ENCODE results near the gene HBEGF. TPM values are rescaled to one million over a fixed set of nuclear protein-coding genes. Genes with fewer than 3 reads are reported as not detected.
A peak's percentile ranks its signal among the peaks of the same experiment; 100 is the strongest.

HBEGF gene
- total RNA-seq, 1 donor from 2014 or later, result 3.6 TPM

GRCh38 chr5:140305471-140305870 lies 40.9 kb downstream of the HBEGF start:
- TF ChIP-seq, protein P1, sequence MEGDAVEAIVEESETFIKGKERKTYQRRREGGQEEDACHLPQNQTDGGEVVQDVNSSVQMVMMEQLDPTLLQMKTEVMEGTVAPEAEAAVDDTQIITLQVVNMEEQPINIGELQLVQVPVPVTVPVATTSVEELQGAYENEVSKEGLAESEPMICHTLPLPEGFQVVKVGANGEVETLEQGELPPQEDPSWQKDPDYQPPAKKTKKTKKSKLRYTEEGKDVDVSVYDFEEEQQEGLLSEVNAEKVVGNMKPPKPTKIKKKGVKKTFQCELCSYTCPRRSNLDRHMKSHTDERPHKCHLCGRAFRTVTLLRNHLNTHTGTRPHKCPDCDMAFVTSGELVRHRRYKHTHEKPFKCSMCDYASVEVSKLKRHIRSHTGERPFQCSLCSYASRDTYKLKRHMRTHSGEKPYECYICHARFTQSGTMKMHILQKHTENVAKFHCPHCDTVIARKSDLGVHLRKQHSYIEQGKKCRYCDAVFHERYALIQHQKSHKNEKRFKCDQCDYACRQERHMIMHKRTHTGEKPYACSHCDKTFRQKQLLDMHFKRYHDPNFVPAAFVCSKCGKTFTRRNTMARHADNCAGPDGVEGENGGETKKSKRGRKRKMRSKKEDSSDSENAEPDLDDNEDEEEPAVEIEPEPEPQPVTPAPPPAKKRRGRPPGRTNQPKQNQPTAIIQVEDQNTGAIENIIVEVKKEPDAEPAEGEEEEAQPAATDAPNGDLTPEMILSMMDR (IDR thresholded peaks at IDR 0.05), result no peak
- H3K27me3 Mint-ChIP-seq (ENCODE audit: unreplicated experiment), result no peaks in the 10 kb centered on the region
- H3K4me1 Mint-ChIP-seq (ENCODE audit: unreplicated experiment), result peaks cover 15% of the 10 kb centered on the region
- peaks cover 1% of the 10 kb centered on the region for H3K36me3 Mint-ChIP-seq (ENCODE audit: unreplicated experiment)
- H3K4me3 Mint-ChIP-seq (ENCODE audit: unreplicated experiment), result no peak overlapping the region
- no peak overlapping the region for H3K27ac Mint-ChIP-seq (ENCODE audit: unreplicated experiment)
- DNase-seq (ENCODE audit: extremely low spot score, unreplicated experiment), result no peak
- H3K9me3 Mint-ChIP-seq (ENCODE audit: unreplicated experiment), result no peaks in the 10 kb centered on the region

GRCh38 chr5:140303966-140304365 lies 42.4 kb downstream of the HBEGF start:
- H3K36me3 Mint-ChIP-seq (ENCODE audit: unreplicated experiment), result peaks cover 7% of the 10 kb centered on the region
- H3K4me1 Mint-ChIP-seq (ENCODE audit: unreplicated experiment), result peaks cover 25% of the 10 kb centered on the region
- H3K9me3 Mint-ChIP-seq (ENCODE audit: unreplicated experiment), result no peaks in the 10 kb centered on the region
- no peak overlapping the region for H3K27ac Mint-ChIP-seq (ENCODE audit: unreplicated experiment)
- DNase-seq (ENCODE audit: extremely low spot score, unreplicated experiment), result no peak
- H3K27me3 Mint-ChIP-seq (ENCODE audit: unreplicated experiment), result no peaks in the 10 kb centered on the region
- no peak overlapping the region for H3K4me3 Mint-ChIP-seq (ENCODE audit: unreplicated experiment)
- TF ChIP-seq, protein P1 (IDR thresholded peaks at IDR 0.05), result no peak

DNA sequence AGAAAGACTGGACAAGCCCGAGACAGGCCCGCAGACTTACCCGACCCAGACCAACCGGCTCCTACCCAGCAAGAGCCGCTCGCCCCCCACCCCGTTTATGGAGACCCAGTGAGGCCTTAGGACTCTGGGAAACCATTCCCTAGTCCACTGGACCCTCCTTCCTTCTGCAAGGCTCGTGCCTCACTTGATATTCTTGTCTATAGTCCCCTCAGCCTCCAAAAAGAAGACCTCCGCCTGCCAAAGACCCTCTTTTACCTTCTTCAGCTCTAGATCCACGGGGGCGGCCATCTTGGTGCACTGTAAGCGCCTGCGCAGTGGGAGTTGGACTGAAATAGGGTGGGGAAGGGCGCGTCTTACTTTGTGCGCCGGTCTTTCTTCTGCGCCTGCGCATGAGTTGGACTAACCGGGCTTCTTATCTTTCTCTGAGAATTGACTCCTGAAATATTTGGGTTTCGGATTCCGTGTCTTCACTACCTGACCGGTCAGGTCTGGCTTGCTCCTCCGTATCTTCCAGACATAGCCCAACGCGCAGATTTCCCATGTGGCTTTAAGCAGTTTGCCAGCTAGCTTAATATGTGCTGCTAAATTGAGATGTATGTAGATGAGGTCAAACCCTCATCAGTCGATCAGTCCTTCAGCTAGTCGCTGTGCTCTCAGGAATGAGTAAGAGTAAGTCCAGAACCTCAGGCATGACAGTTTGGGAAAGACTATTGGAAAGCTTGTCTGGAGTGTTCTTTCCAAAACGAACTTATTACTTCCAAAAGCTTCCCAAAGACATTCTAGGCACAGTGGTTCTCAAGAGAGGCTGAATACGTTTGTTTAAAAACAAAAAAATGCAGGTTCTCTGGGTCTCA lies 43.4 kb downstream of the HBEGF start, which contains the start of gene PFDN1:
Gene PFDN1 (minus strand): TSS at position 316 of the 854 bp plus-strand sequence. CDS start 28 bp downstream, at position 288.
- Mint-ChIP-seq H3K27ac (ENCODE audit: unreplicated experiment) (peak within 1 kb of the TSS; percentile 95), H3K4me3 (ENCODE audit: unreplicated experiment) (peak within 1 kb of the TSS; percentile 96), H3K9me3 (ENCODE audit: unreplicated experiment) (no peaks in the 10 kb centered on the region), H3K27me3 (ENCODE audit: unreplicated experiment) (no peaks in the 10 kb centered on the region), H3K4me1 (ENCODE audit: unreplicated experiment) (peaks cover 34% of the 10 kb centered on the region), H3K36me3 (ENCODE audit: unreplicated experiment) (peaks cover 8% of the 10 kb centered on the region)
- TF ChIP-seq, protein P1 (IDR thresholded peaks at IDR 0.05), result no peak
- peak; percentile 97 for DNase-seq (ENCODE audit: extremely low spot score, unreplicated experiment)

- H3K4me3 Mint-ChIP-seq (ENCODE audit: unreplicated experiment), result no peak overlapping the region
- no peaks in the 10 kb centered on the region for H3K9me3 Mint-ChIP-seq (ENCODE audit: unreplicated experiment)
- peaks cover 8% of the 10 kb centered on the region for H3K36me3 Mint-ChIP-seq (ENCODE audit: unreplicated experiment)
- TF ChIP-seq, protein P1 (IDR thresholded peaks at IDR 0.05), result no peak
- H3K27ac Mint-ChIP-seq (ENCODE audit: unreplicated experiment), result no peak overlapping the region
- DNase-seq (ENCODE audit: extremely low spot score, unreplicated experiment), result no peak
- no peaks in the 10 kb centered on the region for H3K27me3 Mint-ChIP-seq (ENCODE audit: unreplicated experiment)
- peaks cover 53% of the 10 kb centered on the region for H3K4me1 Mint-ChIP-seq (ENCODE audit: unreplicated experiment)
Measured at GRCh38 chr5:140301136-140301535, 45.3 kb downstream of the HBEGF start.

GRCh38 chr5:140299056-140299455 lies 47.3 kb downstream of the HBEGF start:
- Mint-ChIP-seq H3K27ac (ENCODE audit: unreplicated experiment) (peak overlapping the region; percentile 23), H3K4me1 (ENCODE audit: unreplicated experiment) (peaks cover 73% of the 10 kb centered on the region), H3K36me3 (ENCODE audit: unreplicated experiment) (peaks cover 8% of the 10 kb centered on the region), H3K4me3 (ENCODE audit: unreplicated experiment) (no peak overlapping the region), H3K27me3 (ENCODE audit: unreplicated experiment) (no peaks in the 10 kb centered on the region), H3K9me3 (ENCODE audit: unreplicated experiment) (no peaks in the 10 kb centered on the region)
- no peak for DNase-seq (ENCODE audit: extremely low spot score, unreplicated experiment)
- TF ChIP-seq, protein P1 (IDR thresholded peaks at IDR 0.05), result no peak
